Activated CD4-positive, alpha-beta memory T cell treated with anti-CD3 and anti-CD28 coated beads, Interleukin-2, amount 10 ng/mL, durations not matched to agents 7 days and 5 days (primary cell): ENCODE results near the gene SLC38A9. TPM values are rescaled to one million over a fixed set of nuclear protein-coding genes. Genes with fewer than 3 reads are reported as not detected.
A peak's percentile ranks its signal among the peaks of the same experiment; 100 is the strongest.

Source experiments
- CTCF ChIA-PET: fragments of 350-600 bp; sonication (Branson Sonifier 250); formaldehyde crosslinking; loops from one replicate; lab custom pipeline; 2021; ENCODE audit warnings: antibody characterized with exemption, inconsistent platforms; lab: Charles Lee
- POLR2A ChIA-PET: fragments of 350-600 bp; sonication (Branson Sonifier 250); formaldehyde crosslinking; loops from one replicate; lab custom pipeline; 2021; ENCODE audit warnings: antibody characterized with exemption; lab: Charles Lee
- DNase-seq: peaks from one replicate; pipeline ENCODE4 v3.0.0-alpha.2; 2020
- H3K27ac Mint-ChIP-seq: one replicate; pipeline ENCODE4 v1.8.0; 2021; ENCODE audit warnings: mild to moderate bottlenecking, mixed read lengths
- H3K27me3 Mint-ChIP-seq: one replicate; pipeline ENCODE4 v1.8.0; 2021; ENCODE audit warnings: mixed read lengths
- H3K36me3 Mint-ChIP-seq: one replicate; pipeline ENCODE4 v1.8.0; 2021; ENCODE audit warnings: low read depth, mixed read lengths
- H3K4me1 Mint-ChIP-seq: one replicate; pipeline ENCODE4 v1.8.0; 2021; ENCODE audit warnings: mixed read lengths
- H3K4me3 Mint-ChIP-seq: one replicate; pipeline ENCODE4 v1.8.0; 2021; ENCODE audit warnings: mild to moderate bottlenecking, mixed read lengths
- H3K9me3 Mint-ChIP-seq: one replicate; pipeline ENCODE4 v1.8.0; 2021; ENCODE audit warnings: mixed read lengths
- total RNA-seq, 2 experiments: library from RNA; stranded (reverse); gene quantifications; one replicate each; pipeline ENCODE4 v1.2.3, GENCODE V29; 2021

SLC38A9 gene
- total RNA-seq, 2 experiments from 2014 or later, result 23.7 to 24.3 TPM

DNA sequence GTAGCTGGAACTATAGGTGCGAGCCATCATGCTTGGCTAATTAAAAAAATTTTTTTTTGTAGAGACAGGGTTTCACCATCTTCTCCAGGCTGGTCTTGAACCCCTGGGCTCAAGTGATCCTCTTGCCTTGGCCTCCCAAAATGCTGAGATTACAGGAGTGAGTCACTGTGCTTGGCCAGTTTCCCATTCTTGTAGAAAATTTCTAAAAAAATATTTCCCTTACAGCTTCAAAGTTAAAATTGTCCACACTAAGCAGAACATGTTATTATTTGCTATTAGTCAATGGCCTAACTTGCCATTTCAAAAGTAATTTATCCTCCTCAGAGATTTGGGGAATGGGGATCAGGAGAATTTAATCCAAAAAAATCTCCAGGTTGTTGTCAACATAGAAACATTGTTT is 40.1 kb downstream of the SLC38A9 start:
- POLR2A ChIA-PET, result no interaction called here
- Mint-ChIP-seq H3K9me3 (no peaks in the 10 kb centered on the region), H3K4me1 (peaks cover 5% of the 10 kb centered on the region), H3K36me3 (peaks cover 4% of the 10 kb centered on the region), H3K27ac (no peak overlapping the region), H3K27me3 (no peaks in the 10 kb centered on the region), H3K4me3 (no peak overlapping the region)
- no peak for DNase-seq
- CTCF ChIA-PET, result no interaction called here

DNA sequence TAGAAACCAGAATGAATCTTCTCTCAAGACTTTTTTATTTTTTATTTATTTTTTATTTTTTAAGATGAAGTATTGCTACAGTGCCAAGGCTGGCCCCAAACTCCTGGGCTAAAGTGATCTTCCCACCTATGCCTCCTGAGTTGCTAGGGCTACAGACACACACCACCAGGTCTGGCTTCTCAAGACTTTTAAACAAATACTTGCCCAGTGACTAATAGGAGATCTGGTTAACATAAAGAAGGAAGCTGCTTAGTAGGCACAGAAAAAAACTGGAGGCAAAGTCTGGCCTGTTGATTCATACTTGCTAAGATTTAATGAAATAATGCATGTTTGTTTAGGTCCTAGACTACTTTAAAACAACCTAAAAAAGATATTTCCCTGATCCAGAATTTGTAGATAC is 43.8 kb downstream of the SLC38A9 start:
- ChIA-PET POLR2A (no interaction called here), CTCF (no interaction called here)
- DNase-seq, result no peak

DNA sequence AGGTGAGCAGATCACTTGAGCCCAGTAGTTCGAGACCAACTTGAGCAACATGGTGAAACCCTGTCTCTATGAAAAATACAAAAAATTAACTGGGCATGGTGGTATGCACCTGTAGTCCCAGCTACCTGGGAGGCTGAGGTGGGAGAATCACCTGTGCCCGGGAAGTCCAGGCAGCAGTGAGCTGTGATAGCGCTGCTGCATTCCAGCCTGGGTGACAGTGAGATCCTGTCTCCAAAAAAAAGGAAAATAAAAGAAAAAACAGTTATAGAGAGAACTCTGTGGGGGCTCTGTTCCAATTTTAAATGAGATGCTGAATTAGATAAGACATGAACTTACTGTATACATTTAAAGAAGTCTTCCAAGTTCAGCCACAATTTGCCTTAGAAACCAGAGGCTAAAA is 44.2 kb downstream of the SLC38A9 start:
- ChIA-PET POLR2A (no interaction called here), CTCF (no interaction called here)
- no peaks in the 10 kb centered on the region for H3K27me3 Mint-ChIP-seq
- H3K9me3 Mint-ChIP-seq, result no peaks in the 10 kb centered on the region
- no peak overlapping the region for H3K4me3 Mint-ChIP-seq
- H3K36me3 Mint-ChIP-seq, result peaks cover 4% of the 10 kb centered on the region
- no peaks in the 10 kb centered on the region for H3K4me1 Mint-ChIP-seq
- no peak for DNase-seq
- H3K27ac Mint-ChIP-seq, result no peak overlapping the region

More for the DNA sequence above, 43.8 kb downstream of the SLC38A9 start:
- H3K36me3 Mint-ChIP-seq, result peaks cover 4% of the 10 kb centered on the region
- no peak overlapping the region for H3K4me3 Mint-ChIP-seq
- H3K9me3 Mint-ChIP-seq, result no peaks in the 10 kb centered on the region
- no peaks in the 10 kb centered on the region for H3K4me1 Mint-ChIP-seq
- H3K27ac Mint-ChIP-seq, result no peak overlapping the region
- H3K27me3 Mint-ChIP-seq, result no peaks in the 10 kb centered on the region

DNA sequence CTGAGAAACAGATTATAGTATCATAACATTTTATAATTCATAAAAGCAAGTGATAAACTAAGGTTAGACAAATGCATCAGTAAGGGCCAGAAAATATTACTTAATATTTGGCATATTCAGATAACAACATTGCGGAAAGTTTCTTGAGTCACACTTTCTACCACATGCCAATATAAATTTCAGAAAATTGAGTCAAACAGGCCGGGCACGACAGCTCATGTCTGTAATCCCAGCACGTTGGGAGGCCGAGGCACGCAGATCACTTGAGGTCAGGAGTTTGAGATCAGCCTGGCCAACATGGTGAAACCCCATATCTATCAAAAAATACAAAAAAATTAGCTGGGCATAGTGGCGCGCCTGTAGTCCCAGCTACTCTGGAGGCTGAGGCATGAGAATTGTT is 47.1 kb downstream of the SLC38A9 start:
- Mint-ChIP-seq H3K9me3 (no peaks in the 10 kb centered on the region), H3K27me3 (no peaks in the 10 kb centered on the region), H3K36me3 (peaks cover 11% of the 10 kb centered on the region), H3K4me1 (peaks cover 2% of the 10 kb centered on the region), H3K4me3 (no peak overlapping the region), H3K27ac (no peak overlapping the region)
- no peak for DNase-seq
- ChIA-PET POLR2A (no interaction called here), CTCF (no interaction called here)

DNA sequence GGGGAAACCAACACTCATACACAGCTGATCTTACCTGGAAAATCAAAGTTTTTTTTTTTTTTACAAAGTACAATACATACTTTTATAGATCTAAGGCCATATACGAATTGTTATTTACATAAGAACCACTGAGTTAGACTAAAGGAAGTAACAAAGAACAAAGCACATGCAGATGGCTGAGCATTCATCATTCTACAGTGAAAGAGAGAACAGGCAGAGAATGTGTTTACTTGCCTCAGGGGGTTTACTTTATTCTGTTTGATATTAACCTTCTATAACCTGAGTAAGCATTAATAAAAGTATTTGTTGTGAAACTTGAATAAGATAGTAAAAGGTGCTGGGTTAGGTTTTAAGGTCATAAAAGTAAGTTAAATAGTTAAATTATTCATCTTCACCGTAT is 54.7 kb downstream of the SLC38A9 start:
- H3K27me3 Mint-ChIP-seq, result no peaks in the 10 kb centered on the region
- peaks cover 13% of the 10 kb centered on the region for H3K36me3 Mint-ChIP-seq
- ChIA-PET CTCF (no interaction called here), POLR2A (interaction anchor here (0.6 kb wide), 1 partner anchor 1450 kb away, joined by 3 read pairs; no protein-coding TSS in a partner anchor)
- H3K9me3 Mint-ChIP-seq, result no peaks in the 10 kb centered on the region
- DNase-seq, result no peak
- H3K27ac Mint-ChIP-seq, result no peak overlapping the region
- H3K4me3 Mint-ChIP-seq, result no peak overlapping the region
- H3K4me1 Mint-ChIP-seq, result peaks cover 3% of the 10 kb centered on the region

DNA sequence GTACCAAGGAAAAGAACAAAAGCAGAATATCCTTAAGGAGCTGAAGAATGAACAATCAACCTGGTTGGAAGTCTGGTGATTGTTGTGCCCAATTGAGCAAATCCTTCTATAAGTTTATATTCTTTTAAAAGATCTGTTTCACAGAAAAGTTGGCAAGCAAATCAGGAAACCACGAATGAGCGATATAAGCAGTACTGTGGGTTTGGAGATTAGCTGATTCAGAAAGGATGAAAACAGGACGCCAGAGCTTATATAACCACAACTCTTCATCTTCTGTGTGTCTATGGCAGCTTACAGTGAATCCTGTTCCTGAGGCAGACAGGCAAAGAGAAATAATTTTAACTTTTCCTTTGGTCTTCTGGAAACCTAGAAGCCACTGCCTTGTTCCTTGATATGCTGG is 61.7 kb downstream of the SLC38A9 start:
- DNase-seq, result no peak
- peaks cover 35% of the 10 kb centered on the region for H3K36me3 Mint-ChIP-seq
- ChIA-PET CTCF (interaction anchor here (0.7 kb wide), 1 partner anchor 1225 kb away, joined by 4 read pairs; no protein-coding TSS in a partner anchor), POLR2A (interaction anchor here (1.0 to 1.4 kb wide), 2 partner anchors 9 to 74 kb away, joined by 3 read pairs; no protein-coding TSS in a partner anchor)
- no peaks in the 10 kb centered on the region for H3K9me3 Mint-ChIP-seq
- H3K4me1 Mint-ChIP-seq, result peaks cover 26% of the 10 kb centered on the region
- no peak overlapping the region for H3K27ac Mint-ChIP-seq
- H3K27me3 Mint-ChIP-seq, result no peaks in the 10 kb centered on the region
- H3K4me3 Mint-ChIP-seq, result no peak overlapping the region

DNA sequence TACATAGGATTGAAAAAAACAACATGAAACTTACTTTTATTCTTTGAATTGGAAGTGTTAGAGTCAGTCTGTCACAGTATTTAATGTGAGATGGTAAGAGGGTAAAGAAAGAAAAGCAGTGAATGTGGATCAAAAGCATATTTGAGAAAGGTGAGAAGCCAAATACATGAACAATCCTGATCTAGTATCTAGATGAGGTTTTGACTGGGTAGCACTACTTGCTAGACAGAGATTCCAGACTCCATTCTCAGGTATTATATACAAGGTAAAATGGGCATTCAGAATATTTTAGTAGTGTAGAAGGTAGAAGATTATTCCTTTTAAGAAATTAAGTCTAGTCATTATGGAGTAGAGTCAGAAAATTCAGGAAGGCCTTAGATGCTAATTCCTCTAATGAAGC is 62.2 kb downstream of the SLC38A9 start:
- Mint-ChIP-seq H3K4me1 (peaks cover 26% of the 10 kb centered on the region), H3K36me3 (peaks cover 38% of the 10 kb centered on the region), H3K4me3 (no peak overlapping the region), H3K9me3 (no peaks in the 10 kb centered on the region), H3K27me3 (no peaks in the 10 kb centered on the region), H3K27ac (no peak overlapping the region)
- ChIA-PET POLR2A (interaction anchor here (1.0 to 1.4 kb wide), 2 partner anchors 9 to 74 kb away, joined by 3 read pairs; no protein-coding TSS in a partner anchor), CTCF (no interaction called here)
- DNase-seq, result no peak

DNA sequence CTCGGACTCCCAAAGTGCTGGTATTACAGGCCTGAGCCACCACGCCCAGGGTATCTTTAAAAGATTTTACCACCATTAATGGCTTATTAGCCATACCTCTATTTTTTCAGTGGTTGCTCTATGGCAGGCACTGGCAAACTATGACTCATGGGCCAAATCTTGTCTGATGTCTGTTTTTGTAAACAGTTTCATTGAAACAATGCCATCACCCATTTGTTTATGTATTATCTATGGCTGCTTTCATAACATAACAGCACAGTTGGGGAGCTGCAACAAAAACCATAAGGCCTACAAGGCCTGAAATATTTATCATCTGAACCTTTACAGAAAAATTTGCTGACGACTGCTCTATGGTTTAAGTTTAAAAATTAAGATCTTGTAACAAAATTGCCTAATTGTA is 66.8 kb downstream of the SLC38A9 start:
- H3K4me1 Mint-ChIP-seq, result peaks cover 11% of the 10 kb centered on the region
- H3K27me3 Mint-ChIP-seq, result no peaks in the 10 kb centered on the region
- H3K4me3 Mint-ChIP-seq, result no peak overlapping the region
- no peak for DNase-seq
- POLR2A ChIA-PET, result no interaction called here
- CTCF ChIA-PET, result no interaction called here
- no peak overlapping the region for H3K27ac Mint-ChIP-seq
- peaks cover 26% of the 10 kb centered on the region for H3K36me3 Mint-ChIP-seq
- no peaks in the 10 kb centered on the region for H3K9me3 Mint-ChIP-seq

DNA sequence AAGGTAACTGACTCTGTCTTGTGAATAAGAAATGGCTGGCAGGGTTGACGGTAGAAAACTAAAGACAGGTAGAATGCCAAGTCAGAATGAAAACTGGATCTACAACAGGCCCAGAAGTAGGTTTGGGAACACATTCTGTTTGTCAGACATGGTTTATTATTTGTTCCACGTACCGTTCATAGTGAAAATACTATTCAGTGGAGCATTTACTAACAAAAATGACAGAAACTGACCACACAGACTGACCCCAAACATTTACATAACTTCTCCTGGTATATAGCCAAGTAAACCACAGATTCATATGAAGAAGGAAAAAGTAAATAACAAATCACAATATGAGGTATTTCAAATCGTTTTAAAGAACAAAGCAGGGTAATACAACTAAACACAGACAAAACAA is 73.7 kb downstream of the SLC38A9 start:
- Mint-ChIP-seq H3K36me3 (peaks cover 11% of the 10 kb centered on the region), H3K4me1 (peaks cover 10% of the 10 kb centered on the region), H3K9me3 (no peaks in the 10 kb centered on the region), H3K27me3 (no peaks in the 10 kb centered on the region), H3K27ac (no peak overlapping the region), H3K4me3 (no peak overlapping the region)
- DNase-seq, result no peak
- CTCF ChIA-PET, result no interaction called here
- POLR2A ChIA-PET, result no interaction called here

DNA sequence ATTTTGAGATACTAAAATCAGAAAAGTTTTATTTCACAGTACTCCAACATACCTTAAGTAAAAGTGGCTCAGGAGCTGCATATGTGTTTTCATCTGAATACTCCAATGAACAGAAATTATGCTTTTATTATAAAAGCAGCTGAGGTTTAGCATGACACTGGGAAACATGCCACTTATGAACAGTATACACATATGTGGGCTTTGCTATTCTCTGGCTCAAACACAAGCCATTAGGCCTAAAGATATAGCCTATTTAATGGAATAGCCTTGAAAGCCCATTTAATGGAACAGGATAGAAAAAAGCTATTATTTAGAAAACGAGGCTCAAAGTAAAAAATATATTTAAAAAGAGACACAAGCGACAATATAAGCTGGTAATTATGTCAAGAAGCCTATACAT is 74.1 kb downstream of the SLC38A9 start:
- H3K9me3 Mint-ChIP-seq, result no peaks in the 10 kb centered on the region
- H3K36me3 Mint-ChIP-seq, result peaks cover 11% of the 10 kb centered on the region
- DNase-seq, result no peak
- peaks cover 10% of the 10 kb centered on the region for H3K4me1 Mint-ChIP-seq
- H3K27ac Mint-ChIP-seq, result no peak overlapping the region
- H3K4me3 Mint-ChIP-seq, result no peak overlapping the region
- ChIA-PET CTCF (no interaction called here), POLR2A (no interaction called here)
- no peaks in the 10 kb centered on the region for H3K27me3 Mint-ChIP-seq

DNA sequence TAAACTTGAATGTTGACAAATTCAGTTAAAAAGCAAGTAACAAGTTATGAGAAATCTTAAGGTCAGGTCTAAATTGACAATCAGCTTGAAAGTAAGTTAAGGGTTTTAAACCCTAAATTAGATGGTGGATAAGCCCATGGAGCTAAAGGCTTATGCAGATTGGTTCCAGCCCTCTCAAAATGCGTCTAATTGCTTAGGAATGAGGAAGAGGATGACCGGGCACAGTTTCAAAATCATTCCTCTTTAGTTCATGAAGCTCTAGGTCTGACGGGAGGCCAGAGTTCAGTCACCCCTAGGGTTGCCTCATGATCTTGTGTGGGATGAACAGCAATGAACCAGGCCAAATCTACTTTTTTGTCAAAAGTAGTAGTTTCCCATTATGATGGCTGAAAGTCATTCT is 75.4 kb downstream of the SLC38A9 start:
- Mint-ChIP-seq H3K36me3 (peaks cover 15% of the 10 kb centered on the region), H3K27ac (no peak overlapping the region), H3K27me3 (no peaks in the 10 kb centered on the region), H3K9me3 (no peaks in the 10 kb centered on the region), H3K4me3 (no peak overlapping the region), H3K4me1 (peaks cover 10% of the 10 kb centered on the region)
- CTCF ChIA-PET, result interaction anchor here (0.8 kb wide), 1 partner anchor 11 kb away, joined by 3 read pairs; no protein-coding TSS in a partner anchor
- POLR2A ChIA-PET, result no interaction called here
- DNase-seq, result no peak

DNA sequence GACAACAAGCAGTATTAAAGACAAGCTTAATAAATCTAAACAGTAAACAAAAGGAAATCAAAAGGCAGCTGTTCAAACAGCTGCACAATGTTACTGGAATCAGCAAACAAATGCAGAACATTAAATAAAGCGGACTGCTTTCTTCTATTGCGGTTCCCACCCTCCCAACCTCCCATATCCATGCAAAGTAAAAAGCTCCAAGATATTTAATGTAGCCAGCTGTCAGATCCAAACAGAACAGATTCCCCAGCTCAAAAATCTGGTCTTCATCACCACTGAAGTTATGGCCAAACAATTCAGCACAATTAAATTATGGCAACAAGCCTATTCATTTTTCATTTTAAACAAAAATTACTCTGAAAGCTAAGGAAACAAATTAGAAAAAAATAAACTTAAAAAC is 75.9 kb downstream of the SLC38A9 start:
- H3K27me3 Mint-ChIP-seq, result no peaks in the 10 kb centered on the region
- CTCF ChIA-PET, result interaction anchor here (0.8 kb wide), 1 partner anchor 11 kb away, joined by 3 read pairs; no protein-coding TSS in a partner anchor
- H3K9me3 Mint-ChIP-seq, result no peaks in the 10 kb centered on the region
- peaks cover 13% of the 10 kb centered on the region for H3K36me3 Mint-ChIP-seq
- DNase-seq, result no peak
- POLR2A ChIA-PET, result no interaction called here
- H3K27ac Mint-ChIP-seq, result no peak overlapping the region
- peaks cover 10% of the 10 kb centered on the region for H3K4me1 Mint-ChIP-seq
- H3K4me3 Mint-ChIP-seq, result no peak overlapping the region

DNA sequence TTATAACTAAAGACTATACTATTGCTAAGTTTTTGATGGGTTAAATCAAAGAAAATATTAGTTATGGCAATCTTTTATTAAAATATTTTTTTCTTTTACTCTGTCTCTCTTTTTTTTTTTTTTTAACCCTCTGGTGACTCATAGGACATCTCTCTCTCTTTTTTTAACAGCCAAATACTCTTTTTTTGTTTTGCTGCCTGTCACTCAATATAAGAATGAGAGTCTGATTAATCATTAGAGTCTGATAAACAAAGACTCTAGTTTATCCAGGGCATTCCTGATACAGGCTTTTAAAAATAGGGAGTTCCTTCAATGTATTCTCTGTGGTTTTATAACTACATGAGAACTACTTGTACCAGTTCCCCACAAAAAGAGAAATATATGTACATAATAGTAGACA is 77.3 kb downstream of the SLC38A9 start:
- H3K27me3 Mint-ChIP-seq, result no peaks in the 10 kb centered on the region
- peaks cover 14% of the 10 kb centered on the region for H3K36me3 Mint-ChIP-seq
- no peak overlapping the region for H3K4me3 Mint-ChIP-seq
- no peaks in the 10 kb centered on the region for H3K9me3 Mint-ChIP-seq
- peaks cover 10% of the 10 kb centered on the region for H3K4me1 Mint-ChIP-seq
- ChIA-PET POLR2A (no interaction called here), CTCF (no interaction called here)
- H3K27ac Mint-ChIP-seq, result no peak overlapping the region
- DNase-seq, result no peak

DNA sequence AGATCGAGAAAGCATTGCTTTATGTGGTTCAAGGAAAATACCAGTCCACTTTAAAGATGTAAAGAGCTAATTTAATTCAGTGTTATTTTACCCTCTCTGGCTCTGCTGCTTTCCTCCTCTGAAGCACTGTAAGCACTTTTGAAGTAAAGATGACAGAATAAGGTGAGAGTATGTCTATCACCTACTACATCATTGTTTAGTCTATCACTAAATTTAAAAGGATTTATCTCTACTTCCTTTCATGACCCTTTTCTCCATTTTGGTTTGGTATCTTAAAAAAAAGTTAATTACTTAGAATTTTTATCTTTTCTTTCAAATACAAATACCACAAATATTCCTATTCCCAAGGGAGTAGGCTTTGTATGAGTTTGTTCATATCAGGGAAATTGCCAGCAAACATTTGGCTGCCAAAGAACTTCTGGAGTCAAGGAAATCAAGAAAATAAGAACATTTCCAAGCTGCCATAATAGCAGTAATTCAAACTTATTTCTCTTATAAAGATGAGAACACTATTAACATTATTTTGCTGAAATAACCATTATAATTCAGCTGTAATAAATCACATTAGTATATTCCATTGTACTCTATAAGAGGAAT is 77.8 kb downstream of the SLC38A9 start:
- POLR2A ChIA-PET, result interaction anchor here (0.5 kb wide), 1 partner anchor 37 kb away, joined by 3 read pairs; no protein-coding TSS in a partner anchor
- H3K36me3 Mint-ChIP-seq, result peaks cover 16% of the 10 kb centered on the region
- no peak for DNase-seq
- H3K9me3 Mint-ChIP-seq, result no peaks in the 10 kb centered on the region
- H3K27me3 Mint-ChIP-seq, result no peaks in the 10 kb centered on the region
- H3K27ac Mint-ChIP-seq, result peak overlapping the region; percentile 29
- CTCF ChIA-PET, result no interaction called here
- no peak overlapping the region for H3K4me3 Mint-ChIP-seq
- H3K4me1 Mint-ChIP-seq, result peaks cover 10% of the 10 kb centered on the region
